AG09319 (cell line): ENCODE results near the gene PRX.

Source experiments
- DNase-seq: peaks from one replicate; pipeline ENCODE4 v3.0.0-alpha.2; 2010; ENCODE audit warnings: low read depth; ENCODE audit errors: extremely low read depth
- CTCF ChIP-seq: IDR thresholded peaks from 2 replicates; pipeline ENCODE4 v1.5.1; 2011; ENCODE audit warnings: low read depth, mild to moderate bottlenecking, inconsistent platforms, low read length, moderate library complexity

The PRX gene

GRCh38 chr19:40416918-40417642, 3.9 kb upstream of the PRX start:
- TF ChIP-seq CTCF: no peak
- no peak for DNase-seq

GRCh38 chr19:40415768-40416167, 2.6 kb upstream of the PRX start:
- TF ChIP-seq CTCF: no peak

GRCh38 chr19:40414542-40415535, 1.7 kb upstream of the PRX start:
- no peak for TF ChIP-seq CTCF
- DNase-seq: no peak

More at GRCh38 chr19:40415768-40416167, 2.6 kb upstream of the PRX start:
- DNase-seq: no peak

- DNase-seq: no peak
- TF ChIP-seq CTCF: no peak
Observed at GRCh38 chr19:40412866-40413265, 312 bp downstream of the PRX start.

GRCh38 chr19:40411958-40412499, 1.1 kb downstream of the PRX start:
- no peak for TF ChIP-seq CTCF
- DNase-seq: no peak

- no peak for DNase-seq
- TF ChIP-seq CTCF: no peak
Observed at GRCh38 chr19:40411125-40411842, 1.9 kb downstream of the PRX start.
